Peyer's patch (tissue), 4 donors: ENCODE measurements around the gene BAG5. TPM values are rescaled to one million over a fixed set of nuclear protein-coding genes. Genes with fewer than 3 reads are reported as not detected.

Experiments
- DNase-seq, 3 donors: peaks; one replicate each; pipeline ENCODE4 v3.0.0-alpha.2; 2017 to 2019
- H3K27ac ChIP-seq, 4 donors: fragments of 200-600 bp; sonication (generic); one replicate each; pipeline ENCODE4 v1.5.1; 2016 to 2019
- H3K27me3 ChIP-seq, 2 donors: fragments of 200-600 bp; sonication (generic); one replicate each; pipeline ENCODE4 v1.5.1; 2019
- H3K36me3 ChIP-seq, 3 donors: fragments of 200-600 bp; sonication (generic); one replicate each; pipeline ENCODE4 v1.5.1; 2016 to 2019
- H3K4me1 ChIP-seq, 4 donors: fragments of 200-600 bp; sonication (generic); one replicate each; pipeline ENCODE4 v1.5.1; 2016 to 2019
- H3K4me3 ChIP-seq, 4 donors: fragments of 200-600 bp; sonication (generic); 1 replicate in 3 of 4; 2 replicates in 1 of 4; pipeline ENCODE4 v1.5.1; 2016 to 2019; ENCODE audit warnings: mild to moderate bottlenecking in 1 of 4
- H3K9me3 ChIP-seq, 4 donors: fragments of 200-600 bp; sonication (generic); one replicate each; pipeline ENCODE4 v1.5.1; 2016 to 2019; ENCODE audit warnings: mild to moderate bottlenecking in 1 of 4
- CTCF ChIP-seq, 6 experiments: fragments of 450-650 bp in 4 of 6; fragments of 200-600 bp in 2 of 6; sonication (generic) in 1 of 6; IDR thresholded peaks; one replicate each; pipeline ENCODE4 v1.5.1; 2017 to 2019; ENCODE audit warnings: antibody characterized with exemption in 6 of 6, mild to moderate bottlenecking in 3 of 6, moderate library complexity in 1 of 6
- POLR2A ChIP-seq, 2 donors: fragments of 450-650 bp; IDR thresholded peaks; one replicate each; pipeline ENCODE4 v1.5.1; 2017; ENCODE audit warnings: antibody characterized with exemption in 2 of 2, mild to moderate bottlenecking in 2 of 2, moderate library complexity in 2 of 2
- total RNA-seq, 4 donors: library from RNA; depleted of rRNA; stranded (reverse); fragments of >200 nt; gene quantifications; one replicate each; pipeline ENCODE4 v1.1.0, GENCODE V29; 2016

Gene BAG5
- total RNA-seq, 4 donors from 2014 or later: 18.0 to 38.0 (median 19.5) TPM

- DNase-seq: no peak
- H3K9me3 ChIP-seq: no peaks in the 10 kb centered on the region
- peak overlapping the region; percentile 70 to 96 (median 86) for H3K4me3 ChIP-seq
- peaks cover 0 to 7% (median 0%) of the 10 kb centered on the region in 3 donors for H3K36me3 ChIP-seq
- no peaks in the 10 kb centered on the region for H3K27me3 ChIP-seq
- H3K27ac ChIP-seq: peak overlapping the region; percentile 71 to 86 (median 78)
- TF ChIP-seq CTCF (IDR thresholded peaks at IDR 0.05) (no peak), POLR2A (IDR thresholded peaks at IDR 0.05) (no peak)
- H3K4me1 ChIP-seq: peaks cover 6 to 72% (median 22%) of the 10 kb centered on the region in 4 donors
Measured at GRCh38 chr14:103529383-103530365, 32.8 kb downstream of the BAG5 start.

- peak; percentile 20 to 54 for TF ChIP-seq POLR2A (IDR thresholded peaks at IDR 0.05)
- no peak for TF ChIP-seq CTCF (IDR thresholded peaks at IDR 0.05)
- peaks cover 0 to 5% (median 0%) of the 10 kb centered on the region in 3 donors for H3K36me3 ChIP-seq
- peak; percentile 77 to 96 (median 93) for DNase-seq
- H3K9me3 ChIP-seq: no peaks in the 10 kb centered on the region
- no peaks in the 10 kb centered on the region for H3K27me3 ChIP-seq
- peak within 1 kb of the TSS; percentile 71 to 86 (median 78) for H3K27ac ChIP-seq
- peak within 1 kb of the TSS; percentile 70 to 96 (median 86) for H3K4me3 ChIP-seq
- peaks cover 6 to 70% (median 22%) of the 10 kb centered on the region in 4 donors for H3K4me1 ChIP-seq
Measured at GRCh38 chr14:103528587-103529382, 33.7 kb downstream of the BAG5 start, which contains the start of gene TRMT61A. TSS of gene TRMT61A (plus strand) at chr14:103529196. CDS start at chr14:103529979, 783 bp downstream.

- TF ChIP-seq POLR2A (IDR thresholded peaks at IDR 0.05) (no peak), CTCF (IDR thresholded peaks at IDR 0.05) (no peak)
- no peak for DNase-seq
- Histone ChIP-seq H3K4me1 (peaks cover 6 to 71% (median 22%) of the 10 kb centered on the region in 4 donors), H3K36me3 (no peaks in the 10 kb centered on the region), H3K27ac (peak overlapping the region; percentile 71 to 86 (median 78)), H3K27me3 (no peaks in the 10 kb centered on the region), H3K9me3 (no peaks in the 10 kb centered on the region), H3K4me3 (peak overlapping the region; percentile 70 to 96 (median 86))
Measured at GRCh38 chr14:103528146-103528586, 34.3 kb downstream of the BAG5 start.

- H3K36me3 ChIP-seq: no peaks in the 10 kb centered on the region
- no peaks in the 10 kb centered on the region for H3K9me3 ChIP-seq
- no peaks in the 10 kb centered on the region for H3K27me3 ChIP-seq
- DNase-seq: peak in 2 of 3 donors; percentile 69 to 74
- peaks cover 6 to 72% (median 27%) of the 10 kb centered on the region in 4 donors for H3K4me1 ChIP-seq
- H3K27ac ChIP-seq: peak overlapping the region; percentile 71 to 86 (median 78)
- peak overlapping the region in 3 of 4 donors; percentile 15 to 96 (median 70) for H3K4me3 ChIP-seq
- TF ChIP-seq CTCF (IDR thresholded peaks at IDR 0.05): no peak
- no peak for TF ChIP-seq POLR2A (IDR thresholded peaks at IDR 0.05)
Measured at GRCh38 chr14:103527408-103528145, 34.9 kb downstream of the BAG5 start.

GRCh38 chr14:103526914-103527248 is 35.6 kb downstream of the BAG5 start:
- DNase-seq: no peak
- Histone ChIP-seq H3K9me3 (no peaks in the 10 kb centered on the region), H3K4me1 (peaks cover 6 to 71% (median 33%) of the 10 kb centered on the region in 4 donors), H3K27me3 (peaks cover 0 to 4% of the 10 kb centered on the region in 2 donors), H3K27ac (peak overlapping the region in 1 of 4 donors; percentile 75), H3K4me3 (no peak overlapping the region), H3K36me3 (no peaks in the 10 kb centered on the region)
- no peak for TF ChIP-seq POLR2A (IDR thresholded peaks at IDR 0.05)
- no peak for TF ChIP-seq CTCF (IDR thresholded peaks at IDR 0.05)
